Measurements from ENCODE around the gene CLIP3.
A peak's percentile ranks its signal among the peaks of the same experiment; 100 is the strongest.

The CLIP3 gene

DNA sequence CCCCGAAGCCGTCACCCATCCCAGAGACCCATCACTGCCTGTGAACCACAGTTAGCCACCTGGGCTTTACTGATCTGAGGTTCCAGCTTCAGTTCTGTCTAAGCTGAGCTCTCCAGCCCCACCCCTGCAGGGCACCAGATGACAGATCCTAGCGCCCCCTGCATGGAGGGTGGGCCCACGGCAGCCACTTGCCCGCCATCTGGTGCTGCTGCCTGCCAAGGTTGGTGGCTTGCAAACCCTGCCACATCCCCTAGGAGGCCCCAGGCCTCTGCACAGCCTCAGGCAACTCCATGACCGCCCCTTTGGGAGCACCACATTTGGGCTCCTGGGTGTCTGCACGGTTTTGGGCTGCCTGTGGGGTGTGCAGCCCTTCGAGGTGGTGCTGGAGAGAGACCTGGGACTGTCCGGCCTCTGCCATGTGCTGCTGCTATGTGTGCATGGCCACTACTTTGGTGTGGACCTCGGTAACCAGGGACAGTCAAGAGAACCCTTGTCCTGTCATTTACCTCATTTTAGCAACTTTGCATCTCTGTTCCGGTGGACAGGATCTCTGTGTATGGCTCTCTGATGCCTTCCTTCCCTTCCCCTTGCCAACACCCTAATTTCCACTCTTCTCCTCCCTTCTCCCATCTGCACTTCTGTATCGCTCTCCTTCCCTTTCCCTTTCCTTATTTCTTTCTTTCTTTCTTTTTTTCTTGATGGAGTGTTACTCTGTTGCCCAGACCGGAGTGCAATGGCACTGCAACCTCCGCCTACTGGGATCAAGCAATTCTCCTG, 55.0 kb downstream of the CLIP3 start:
- DNase-seq: peak in 1 of 2 donors; percentile 21

GRCh38 chr19:35975608-35976214, 57.0 kb downstream of the CLIP3 start:
- no peak for DNase-seq

- no peak for DNase-seq
These were observed 59.2 kb downstream of the CLIP3 start for GRCh38 chr19:35973487-35973886.

DNA sequence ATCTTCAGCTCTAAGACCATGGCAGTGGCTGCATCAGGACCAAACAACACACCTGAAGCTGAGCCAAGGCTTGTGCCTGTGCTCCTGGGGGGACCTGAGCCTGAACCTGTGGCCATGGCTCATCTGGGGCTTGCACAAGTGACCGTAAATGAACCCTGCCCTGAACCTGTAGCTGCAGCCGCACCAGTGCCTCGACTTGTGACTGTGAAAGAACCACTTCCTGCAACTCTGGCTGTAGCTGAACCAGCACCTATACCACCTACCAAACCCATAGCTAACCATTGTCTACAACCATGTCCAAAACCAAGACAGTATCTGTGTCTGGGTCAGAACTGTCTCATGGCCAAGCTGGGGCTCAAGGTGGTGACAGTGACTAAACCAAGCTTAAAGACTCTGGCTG, 65.9 kb downstream of the CLIP3 start:
- DNase-seq: no peak

Measured in CD4-positive, alpha-beta T cell treated with Interferon alpha-2 for 1 hour (primary cell).